Stimulated activated CD8-positive, alpha-beta memory T cell treated with anti-CD3 and anti-CD28 coated beads, Interleukin-7, amount 100 ng/mL, for 24 hours (primary cell): ENCODE measurements around the gene XIRP1.

ENCODE experiments used
- DNase-seq: peaks from one replicate; pipeline ENCODE4 v3.0.0-alpha.2; 2020; ENCODE audit warnings: low read depth

The XIRP1 gene

GRCh38 chr3:39209329-39209970 is 17.1 kb upstream of the XIRP1 start:
- DNase-seq = no peak

DNA sequence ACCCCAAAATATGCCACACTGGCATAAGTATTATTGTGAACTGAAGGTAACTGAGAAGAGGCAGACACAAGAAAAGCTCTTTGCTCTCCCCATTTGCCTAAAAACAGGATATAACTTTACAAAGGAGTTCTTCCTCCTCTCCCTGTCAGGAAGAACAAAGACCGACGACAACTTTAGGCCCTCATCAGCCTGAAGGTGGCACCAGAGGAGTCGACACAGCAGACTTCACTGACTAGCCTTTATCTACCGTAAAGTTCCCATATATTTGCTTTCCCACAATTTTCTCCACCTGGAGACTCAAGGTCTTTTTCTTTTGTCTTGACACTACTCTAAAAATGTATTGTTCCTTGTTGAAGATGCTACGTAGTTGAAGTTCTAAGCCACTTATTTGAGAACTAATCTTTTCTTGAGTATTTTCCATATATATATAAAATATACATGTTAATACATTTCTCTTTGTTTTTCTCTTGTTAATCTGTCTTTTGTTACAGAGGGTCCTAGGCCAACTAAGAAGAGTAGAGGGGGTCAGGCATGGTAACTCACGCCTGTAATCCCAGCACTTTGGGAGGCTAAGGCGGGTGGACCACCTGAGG is 16.2 kb upstream of the XIRP1 start:
- no peak for DNase-seq

DNA sequence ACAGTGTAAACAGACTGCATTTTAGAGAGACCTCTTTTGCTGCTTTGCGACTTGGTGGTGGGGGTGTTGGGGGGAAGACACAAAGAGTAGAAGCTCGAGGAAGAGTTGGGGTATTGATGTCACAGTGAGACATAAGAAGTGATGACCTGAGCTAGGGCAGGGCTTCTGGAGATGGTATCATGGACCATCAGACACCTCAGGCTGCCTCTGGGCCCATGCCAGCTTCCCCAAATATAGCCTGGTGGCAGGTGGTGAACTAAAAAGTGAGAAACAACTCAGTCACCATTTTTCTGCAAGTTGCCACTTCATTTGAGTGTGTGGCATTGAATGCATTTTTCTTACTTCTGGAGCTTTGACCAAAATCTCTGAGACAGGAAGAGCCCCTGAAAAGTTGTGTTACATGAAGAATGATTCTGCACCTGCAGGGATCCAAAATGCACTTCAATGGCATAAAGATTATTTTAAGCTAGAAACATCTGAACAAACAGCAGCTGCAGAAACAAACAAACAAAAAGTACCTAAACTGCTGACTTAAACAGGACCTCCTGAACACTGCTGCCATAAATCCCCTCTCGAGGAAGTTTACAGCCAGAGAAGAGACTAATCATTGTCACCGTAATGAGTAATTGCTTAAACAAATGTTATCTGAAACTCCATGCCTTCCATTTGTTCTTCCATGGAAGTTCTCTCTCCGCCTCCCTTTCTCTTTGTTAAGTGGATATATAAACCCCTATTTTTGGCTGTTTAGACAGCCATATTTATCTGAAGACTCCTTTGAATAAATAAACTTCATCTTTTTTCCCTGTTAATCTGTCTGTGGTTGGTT is 15.2 kb upstream of the XIRP1 start:
- no peak for DNase-seq

- DNase-seq = no peak
These were observed 13.6 kb upstream of the XIRP1 start for GRCh38 chr3:39205919-39206516.

GRCh38 chr3:39205131-39205530 is 12.7 kb upstream of the XIRP1 start:
- DNase-seq = no peak

GRCh38 chr3:39203860-39204259 is 11.5 kb upstream of the XIRP1 start:
- DNase-seq = no peak

- DNase-seq = no peak
These were observed 11.0 kb upstream of the XIRP1 start for GRCh38 chr3:39203402-39203801.

GRCh38 chr3:39202094-39202493 is 9.7 kb upstream of the XIRP1 start:
- no peak for DNase-seq

DNA sequence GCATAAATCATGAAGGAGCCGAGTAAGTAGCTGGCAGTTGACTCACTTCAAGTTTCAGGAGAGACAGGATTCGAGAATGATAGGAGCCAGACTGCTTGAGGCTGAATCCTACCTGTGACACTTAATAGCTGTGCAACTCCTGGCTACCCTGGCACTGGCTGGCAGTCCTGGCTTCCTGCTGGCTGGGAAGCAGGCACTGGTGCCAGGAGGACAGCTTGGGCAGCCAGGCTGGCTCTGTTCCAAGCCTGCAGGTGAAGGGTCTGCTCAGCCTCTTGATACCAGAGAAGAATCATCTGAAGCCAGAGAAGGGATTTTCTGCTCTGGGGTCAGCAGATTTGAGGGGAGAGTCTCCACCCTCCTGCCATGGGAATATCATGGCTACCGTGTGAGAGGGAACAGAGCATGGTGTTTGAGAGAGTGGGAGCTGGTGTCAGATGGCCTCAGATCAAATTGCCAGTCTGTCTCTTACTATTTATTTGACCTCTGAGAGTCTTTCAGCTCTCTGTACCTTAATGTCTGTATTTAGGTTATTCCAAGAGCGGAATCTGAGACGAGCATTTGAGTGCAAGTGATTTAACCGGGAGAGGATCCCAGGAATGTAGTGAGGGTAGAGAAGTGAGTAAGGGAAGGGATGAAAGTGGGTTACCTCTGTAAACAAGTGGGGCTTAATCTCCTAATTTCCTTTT is 4.4 kb upstream of the XIRP1 start:
- no peak for DNase-seq

GRCh38 chr3:39196034-39196433 is 3.6 kb upstream of the XIRP1 start:
- no peak for DNase-seq

GRCh38 chr3:39193391-39193790 is 996 bp upstream of the XIRP1 start:
- no peak for DNase-seq

GRCh38 chr3:39191773-39192172 is 622 bp downstream of the XIRP1 start:
- DNase-seq = no peak

- no peak for DNase-seq
These were observed 1.3 kb downstream of the XIRP1 start for GRCh38 chr3:39191111-39191510.

GRCh38 chr3:39190281-39191025 is 1.9 kb downstream of the XIRP1 start:
- no peak for DNase-seq

- no peak for DNase-seq
These were observed 2.5 kb downstream of the XIRP1 start for GRCh38 chr3:39189959-39190269.

DNA sequence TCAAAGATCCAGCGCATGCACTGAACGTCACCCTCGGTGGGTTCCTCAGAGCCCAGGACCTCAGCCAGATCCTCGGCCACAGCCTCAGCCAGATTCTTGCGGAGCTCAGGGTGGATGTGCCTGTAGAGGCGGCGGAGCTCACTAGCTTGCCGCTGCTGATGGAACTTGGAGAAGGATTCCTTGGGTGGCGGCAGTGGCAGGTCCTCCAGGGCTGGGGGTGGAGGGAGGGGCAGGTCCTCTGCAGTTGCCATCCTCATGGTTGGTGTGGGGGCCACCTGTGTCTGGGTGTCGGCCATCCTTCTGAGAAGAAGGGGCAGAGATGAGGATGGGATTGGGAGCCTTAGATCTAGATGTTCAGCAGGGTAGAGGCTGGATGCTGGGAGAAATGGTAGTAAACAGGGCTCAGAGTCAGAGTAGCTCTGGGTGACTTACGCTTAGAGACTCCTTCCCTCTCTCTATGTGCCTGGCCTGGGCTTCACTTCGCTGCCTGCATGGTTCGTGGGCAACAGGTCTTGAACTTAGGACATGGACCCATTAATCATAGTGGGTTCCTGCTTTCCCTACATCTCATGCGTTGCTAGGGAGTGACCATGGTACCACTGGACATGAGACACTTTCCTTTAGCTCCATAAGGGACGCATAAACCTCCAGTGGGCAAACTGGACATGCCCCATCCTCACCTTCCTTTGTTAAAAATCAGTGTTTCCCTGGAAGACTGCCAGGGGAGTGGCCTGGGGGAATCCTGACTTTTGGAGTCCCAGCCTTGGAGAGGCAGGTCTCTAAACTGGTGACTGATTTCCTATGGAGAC is 3.0 kb downstream of the XIRP1 start:
- no peak for DNase-seq

DNA sequence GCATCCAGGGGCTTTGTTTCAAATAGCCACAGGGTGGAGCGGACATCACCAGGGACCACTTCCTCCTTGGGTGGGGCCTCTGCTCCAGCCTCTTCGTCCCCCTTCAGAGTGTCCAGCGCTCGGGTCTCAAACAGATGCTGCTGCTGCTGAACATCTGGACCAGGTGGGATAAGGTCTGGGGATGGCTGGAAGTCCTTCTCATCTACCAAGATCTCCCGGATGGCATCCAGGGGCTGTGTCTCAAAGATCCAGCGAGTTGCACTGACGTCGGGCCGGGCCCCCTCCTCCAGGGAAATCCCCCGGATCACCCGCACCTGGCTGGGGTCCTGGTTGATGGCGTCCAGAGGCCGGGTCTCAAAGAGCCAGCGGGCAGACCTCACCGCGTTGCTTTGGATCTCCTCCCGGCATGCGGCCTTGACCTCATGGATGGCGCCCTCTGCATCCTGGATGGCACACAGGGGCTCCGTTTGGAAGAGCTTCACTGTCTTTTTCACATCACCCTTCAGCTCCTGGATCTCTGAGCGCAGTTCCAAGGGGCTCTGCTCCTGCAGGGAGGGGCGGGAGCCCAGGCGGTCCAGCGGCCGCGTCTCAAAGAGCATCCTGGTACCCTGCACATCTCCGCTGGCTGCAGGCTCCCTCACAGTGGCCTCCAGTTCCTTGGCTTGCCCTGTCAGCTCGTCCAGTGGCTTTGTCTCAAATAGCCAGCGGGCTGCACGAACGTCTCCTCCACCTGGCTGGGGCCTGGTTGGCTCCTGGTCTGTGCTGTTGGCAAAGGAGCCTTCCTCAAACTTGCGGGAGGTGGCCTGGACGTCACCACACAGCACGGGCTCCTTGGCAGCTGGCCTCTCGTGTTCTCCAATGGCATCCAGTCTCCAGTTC is 3.9 kb downstream of the XIRP1 start:
- DNase-seq = no peak

GRCh38 chr3:39187372-39188155 is 4.8 kb downstream of the XIRP1 start:
- DNase-seq = no peak

DNA sequence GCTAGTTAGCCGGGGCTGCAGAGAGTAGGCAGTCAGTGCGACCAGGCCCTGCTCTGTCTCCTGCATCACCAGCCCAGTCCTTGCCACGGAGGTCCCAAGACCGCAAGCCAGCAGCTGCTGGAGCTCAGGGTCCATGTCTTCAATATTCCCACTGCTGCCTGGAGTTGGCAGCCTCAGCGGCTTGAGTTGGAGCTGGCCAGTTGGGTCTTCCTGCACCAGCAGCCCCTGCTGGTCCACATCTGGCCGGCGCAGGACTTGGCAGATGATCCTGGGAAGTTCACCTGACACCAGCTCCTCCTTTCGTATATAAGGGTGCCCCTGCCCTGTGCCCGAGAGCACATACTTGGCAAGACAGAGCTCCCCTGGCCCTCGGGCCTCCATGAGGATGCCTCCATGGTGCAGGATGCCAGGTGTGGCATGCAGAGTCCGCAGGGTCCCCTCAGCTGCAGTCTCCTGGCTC is 5.7 kb downstream of the XIRP1 start:
- no peak for DNase-seq
